Activated T-cell treated with anti-CD3 and anti-CD28 coated beads for 48 hours (primary cell): ENCODE data around the gene GIT1.

Experiments
- DNase-seq: peaks from one replicate; pipeline ENCODE4 v3.0.0-alpha.2; 2020; ENCODE audit warnings: low read depth

The GIT1 gene, protein sequence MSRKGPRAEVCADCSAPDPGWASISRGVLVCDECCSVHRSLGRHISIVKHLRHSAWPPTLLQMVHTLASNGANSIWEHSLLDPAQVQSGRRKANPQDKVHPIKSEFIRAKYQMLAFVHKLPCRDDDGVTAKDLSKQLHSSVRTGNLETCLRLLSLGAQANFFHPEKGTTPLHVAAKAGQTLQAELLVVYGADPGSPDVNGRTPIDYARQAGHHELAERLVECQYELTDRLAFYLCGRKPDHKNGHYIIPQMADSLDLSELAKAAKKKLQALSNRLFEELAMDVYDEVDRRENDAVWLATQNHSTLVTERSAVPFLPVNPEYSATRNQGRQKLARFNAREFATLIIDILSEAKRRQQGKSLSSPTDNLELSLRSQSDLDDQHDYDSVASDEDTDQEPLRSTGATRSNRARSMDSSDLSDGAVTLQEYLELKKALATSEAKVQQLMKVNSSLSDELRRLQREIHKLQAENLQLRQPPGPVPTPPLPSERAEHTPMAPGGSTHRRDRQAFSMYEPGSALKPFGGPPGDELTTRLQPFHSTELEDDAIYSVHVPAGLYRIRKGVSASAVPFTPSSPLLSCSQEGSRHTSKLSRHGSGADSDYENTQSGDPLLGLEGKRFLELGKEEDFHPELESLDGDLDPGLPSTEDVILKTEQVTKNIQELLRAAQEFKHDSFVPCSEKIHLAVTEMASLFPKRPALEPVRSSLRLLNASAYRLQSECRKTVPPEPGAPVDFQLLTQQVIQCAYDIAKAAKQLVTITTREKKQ

GRCh38 chr17:29589524-29590410, at the start of gene GIT1:
Gene GIT1 (minus strand): TSS chr17:29589648. CDS start chr17:29589378, 270 bp downstream.
- DNase-seq: peak; percentile 86

DNA sequence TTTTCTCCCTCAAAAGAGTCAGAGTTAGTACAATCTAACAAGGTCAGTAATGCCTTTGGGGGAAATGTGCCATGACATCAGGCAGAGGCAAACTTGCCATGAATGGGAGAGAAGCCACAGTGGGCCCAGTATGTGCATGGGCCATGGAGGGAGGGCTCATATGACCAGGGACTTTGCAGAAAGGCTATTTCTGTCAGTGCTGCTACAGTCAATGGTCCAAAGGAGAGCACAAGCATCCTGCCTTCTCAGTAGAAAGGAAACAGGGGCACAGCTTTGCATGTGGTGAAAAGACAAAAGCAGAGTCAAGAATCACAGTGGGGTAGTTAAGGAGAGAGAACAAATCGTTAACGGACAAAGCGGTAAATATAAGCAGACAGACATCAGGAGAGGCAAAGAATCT, 44.4 kb upstream of the GIT1 start:
- DNase-seq: no peak

GRCh38 chr17:29630630-29631193, 41.3 kb upstream of the GIT1 start:
- DNase-seq: no peak

GRCh38 chr17:29629839-29630238, 40.4 kb upstream of the GIT1 start:
- DNase-seq: no peak

DNA sequence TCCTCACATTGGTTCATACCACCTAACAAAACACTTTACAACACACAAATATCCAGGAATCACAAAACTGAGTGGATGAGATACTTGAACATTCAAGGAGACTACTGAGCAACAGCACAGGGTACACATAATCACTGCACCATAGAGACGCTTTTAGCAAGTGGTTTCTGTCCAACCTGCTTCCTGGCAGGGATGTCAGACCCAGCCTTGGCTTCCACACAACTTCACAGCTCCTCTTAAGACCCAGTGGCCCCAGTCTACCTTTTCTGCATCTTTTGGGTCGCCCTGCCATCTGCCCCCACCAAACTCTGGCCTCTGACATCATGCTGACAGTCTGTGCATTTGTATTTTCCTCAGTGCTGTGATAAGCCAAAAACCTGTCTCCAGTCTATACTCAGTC, 39.2 kb upstream of the GIT1 start:
- no peak for DNase-seq

GRCh38 chr17:29627951-29628350, 38.5 kb upstream of the GIT1 start:
- DNase-seq: no peak

GRCh38 chr17:29625037-29625750, 35.7 kb upstream of the GIT1 start:
- no peak for DNase-seq

DNA sequence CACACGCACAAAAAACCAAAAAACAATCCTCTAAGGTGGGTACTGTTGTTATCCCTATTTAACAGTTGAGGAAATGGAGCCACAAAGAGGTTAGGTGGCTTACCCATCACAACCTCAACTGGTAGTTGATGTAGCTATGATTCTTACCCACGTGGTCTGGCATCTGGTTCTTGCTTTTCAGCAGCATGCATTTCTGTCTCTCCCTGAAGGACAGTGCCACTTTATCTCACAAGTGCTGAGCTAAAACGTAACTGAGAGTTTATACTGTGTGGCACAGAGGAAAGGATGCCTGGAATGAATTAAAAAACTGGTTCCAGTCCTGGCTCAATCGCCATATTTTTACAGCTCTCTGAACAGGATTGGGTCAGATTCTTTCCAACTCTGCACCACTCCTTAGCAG, 35.1 kb upstream of the GIT1 start:
- no peak for DNase-seq

DNA sequence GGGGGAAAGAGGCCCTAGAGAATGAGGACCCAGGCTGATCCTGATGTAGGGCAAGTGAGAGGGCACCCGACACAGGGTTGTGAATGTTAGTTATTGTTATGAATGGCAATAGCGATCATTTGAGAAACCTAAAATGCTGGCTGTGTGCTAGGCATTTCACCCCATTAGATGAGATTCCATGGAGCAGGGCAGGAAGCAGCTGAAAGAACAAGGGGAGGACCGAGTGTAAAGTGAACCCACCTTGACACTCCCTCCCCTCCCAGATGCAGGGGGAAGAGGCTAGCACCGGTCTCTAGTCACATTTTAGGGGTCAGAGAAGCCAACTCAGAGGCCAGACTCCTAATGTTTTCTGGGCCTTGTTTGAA, 33.8 kb upstream of the GIT1 start:
- DNase-seq: no peak

DNA sequence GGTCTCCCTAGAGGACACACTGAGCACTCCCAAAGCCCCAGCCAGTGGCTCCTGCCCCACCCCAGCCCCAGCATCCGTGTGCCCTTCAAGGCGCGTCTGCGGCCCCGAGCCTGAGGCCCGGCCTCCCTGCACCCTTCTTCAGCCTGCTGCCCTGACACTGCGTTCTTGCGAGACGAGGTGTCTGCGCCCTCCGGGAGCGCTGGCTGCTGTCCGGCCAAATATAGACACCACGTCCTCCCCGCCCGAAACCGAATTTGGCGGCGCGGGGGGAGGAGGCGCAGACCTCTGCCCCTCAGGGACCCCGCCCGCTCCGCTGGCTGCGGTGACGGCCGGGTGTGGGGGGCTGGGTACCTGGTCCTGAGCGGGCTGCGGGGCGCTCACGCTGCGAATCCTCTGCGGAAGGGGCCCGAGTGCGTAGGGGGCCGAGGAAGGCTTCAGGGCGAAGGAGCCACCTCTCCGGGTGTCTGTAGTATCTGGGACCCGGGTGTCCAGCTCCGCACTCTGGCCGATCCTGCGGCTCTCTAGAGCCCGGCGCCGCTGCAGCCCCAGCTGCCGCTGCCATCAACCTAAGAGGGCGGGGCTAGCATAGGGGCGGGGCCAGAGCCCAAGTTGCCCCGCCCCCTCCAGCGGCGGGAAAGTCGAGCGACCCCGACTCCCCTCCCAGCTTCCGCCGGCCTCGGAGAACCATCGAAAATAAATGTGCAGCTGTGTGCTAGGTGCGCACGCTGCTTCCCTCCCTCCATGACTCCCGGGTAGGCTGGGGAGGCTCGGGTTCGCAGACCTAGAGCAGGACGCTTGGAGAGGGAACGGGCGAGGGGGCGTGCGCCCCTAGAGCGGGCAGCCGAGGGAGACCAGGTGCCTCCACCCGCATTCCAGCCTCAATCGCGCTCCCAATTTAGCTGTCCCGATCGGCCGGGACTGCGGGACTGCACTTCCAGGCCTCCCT, 33.2 kb upstream of the GIT1 start, which contains the start of gene CORO6:
TSS of gene CORO6 (minus strand) at position 576 of the 946 bp plus-strand sequence. CDS start 1,491 bp downstream, outside the sequence.
- DNase-seq: peak; percentile 73

- DNase-seq: no peak
These were observed 32.3 kb upstream of the GIT1 start for GRCh38 chr17:29621751-29622194.

- DNase-seq: no peak
These were observed 31.5 kb upstream of the GIT1 start for GRCh38 chr17:29620779-29621500.

- no peak for DNase-seq
These were observed 30.8 kb upstream of the GIT1 start for GRCh38 chr17:29620271-29620670.

DNA sequence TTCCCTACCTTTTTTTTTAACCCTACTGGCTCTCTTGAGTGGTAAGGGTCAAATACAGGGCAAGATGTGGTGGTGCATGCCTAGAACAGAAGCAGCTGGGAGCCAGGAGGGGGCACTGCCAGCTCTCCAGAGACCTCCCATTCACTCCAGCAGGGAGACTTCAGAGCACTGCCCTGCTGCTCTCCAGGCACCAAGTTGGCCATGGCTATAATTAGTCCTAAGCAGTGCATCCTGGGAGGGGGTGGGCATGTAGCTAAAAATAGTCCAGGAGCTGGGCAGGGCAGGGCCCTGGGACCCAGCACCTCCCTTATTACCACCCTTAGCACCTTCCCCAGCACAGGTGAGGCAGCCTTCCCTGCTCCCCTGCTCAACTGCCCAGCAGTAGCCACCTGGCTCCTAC, 29.8 kb upstream of the GIT1 start:
- DNase-seq: no peak

- no peak for DNase-seq
These were observed 29.0 kb upstream of the GIT1 start for GRCh38 chr17:29618272-29619065.

DNA sequence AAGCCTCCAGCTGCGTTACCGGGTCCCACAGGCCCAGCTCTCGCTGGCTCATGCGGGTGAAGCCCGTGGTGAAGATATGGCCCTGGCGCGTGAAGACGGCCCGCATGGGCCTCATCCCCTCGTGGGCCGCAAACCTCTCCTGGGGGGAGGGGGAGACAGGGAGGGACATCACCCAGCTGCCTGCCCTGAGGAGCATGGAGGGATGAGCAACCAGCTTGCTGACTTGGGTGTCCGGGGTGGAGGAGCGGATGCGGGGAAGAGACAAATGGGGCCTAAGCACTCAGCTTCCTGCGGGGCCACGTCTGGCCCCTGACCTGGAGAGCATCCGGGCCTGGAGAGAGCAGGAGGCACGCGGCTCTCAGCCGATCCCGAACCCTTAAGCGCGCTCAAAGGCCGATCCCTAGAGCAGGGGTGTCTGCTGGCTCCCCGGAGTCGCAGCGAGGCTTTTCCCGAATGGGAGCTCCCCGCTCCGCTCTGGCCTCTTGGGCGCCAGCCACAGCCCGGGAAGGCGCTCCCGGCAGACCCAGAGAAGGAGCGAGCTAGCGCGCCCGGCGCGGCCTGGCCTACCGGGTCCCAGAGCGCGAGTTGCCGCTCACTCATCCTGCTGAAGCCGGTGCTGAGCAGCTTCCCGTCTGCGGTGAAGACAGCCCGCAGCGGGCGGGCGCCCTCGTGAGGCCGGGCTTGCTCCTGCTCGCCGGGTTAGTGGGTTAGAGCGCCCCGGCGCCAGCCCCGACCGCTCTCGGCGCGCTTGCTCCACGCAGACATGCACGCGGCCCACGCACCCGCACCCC, 28.2 kb upstream of the GIT1 start:
- peak; percentile 86 for DNase-seq

- peak; percentile 93 for DNase-seq
These were observed 27.7 kb upstream of the GIT1 start for GRCh38 chr17:29617125-29617480.
